Astrocyte (in vitro differentiated cells and primary cell): ENCODE data around the gene L3MBTL1.

ENCODE experiments used
- EZH2 ChIP-seq: IDR thresholded peaks from 2 replicates; pipeline ENCODE4 v1.6.1; 2012; ENCODE audit warnings: mild to moderate bottlenecking, low read length, inconsistent platforms; ENCODE audit not compliant: insufficient read depth
- TF ChIP-seq, protein P1 (sequence below): IDR thresholded peaks from 2 replicates; pipeline ENCODE4 v1.5.1; 2011; ENCODE audit warnings: low read depth, mild to moderate bottlenecking, inconsistent platforms, low read length, moderate library complexity; ENCODE audit not compliant: insufficient read depth

DNA sequence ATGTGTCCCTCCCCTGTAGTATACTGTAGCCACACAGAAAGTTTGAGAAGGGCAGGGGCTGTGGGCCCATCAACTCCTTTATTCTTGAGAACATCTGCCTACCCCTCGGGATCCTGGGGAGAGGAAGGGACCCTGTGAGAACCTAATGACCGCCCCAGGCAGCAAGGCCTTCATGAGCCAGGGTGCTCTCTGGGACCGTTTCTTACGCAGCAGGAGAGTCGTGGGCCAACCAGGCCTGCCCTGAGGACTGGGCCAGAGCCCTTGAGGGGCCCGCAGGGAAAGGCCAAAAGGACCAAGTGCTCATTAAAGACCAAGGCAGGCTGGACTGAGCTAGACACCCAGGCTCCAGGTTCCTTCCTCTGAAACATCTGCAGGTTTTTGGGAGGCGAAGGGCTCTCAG is 56.5 kb downstream of the L3MBTL1 start:
- TF ChIP-seq EZH2, result no peak
- TF ChIP-seq, protein P1, sequence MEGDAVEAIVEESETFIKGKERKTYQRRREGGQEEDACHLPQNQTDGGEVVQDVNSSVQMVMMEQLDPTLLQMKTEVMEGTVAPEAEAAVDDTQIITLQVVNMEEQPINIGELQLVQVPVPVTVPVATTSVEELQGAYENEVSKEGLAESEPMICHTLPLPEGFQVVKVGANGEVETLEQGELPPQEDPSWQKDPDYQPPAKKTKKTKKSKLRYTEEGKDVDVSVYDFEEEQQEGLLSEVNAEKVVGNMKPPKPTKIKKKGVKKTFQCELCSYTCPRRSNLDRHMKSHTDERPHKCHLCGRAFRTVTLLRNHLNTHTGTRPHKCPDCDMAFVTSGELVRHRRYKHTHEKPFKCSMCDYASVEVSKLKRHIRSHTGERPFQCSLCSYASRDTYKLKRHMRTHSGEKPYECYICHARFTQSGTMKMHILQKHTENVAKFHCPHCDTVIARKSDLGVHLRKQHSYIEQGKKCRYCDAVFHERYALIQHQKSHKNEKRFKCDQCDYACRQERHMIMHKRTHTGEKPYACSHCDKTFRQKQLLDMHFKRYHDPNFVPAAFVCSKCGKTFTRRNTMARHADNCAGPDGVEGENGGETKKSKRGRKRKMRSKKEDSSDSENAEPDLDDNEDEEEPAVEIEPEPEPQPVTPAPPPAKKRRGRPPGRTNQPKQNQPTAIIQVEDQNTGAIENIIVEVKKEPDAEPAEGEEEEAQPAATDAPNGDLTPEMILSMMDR, result no peak
